GM18861 (cell line): ENCODE data around the gene ARRDC2.
"Not testable (repeated sequence)": the region's sequence is repeated elsewhere in the genome, so short reads cannot be mapped to it uniquely, and the experiment has no call there.

ENCODE experiments used
- ATAC-seq: cut with Tn5 transposase; IDR thresholded peaks from one replicate; pipeline ENCODE4 v1.9.1; 2021; ENCODE audit not compliant: unreplicated experiment

Gene ARRDC2

DNA sequence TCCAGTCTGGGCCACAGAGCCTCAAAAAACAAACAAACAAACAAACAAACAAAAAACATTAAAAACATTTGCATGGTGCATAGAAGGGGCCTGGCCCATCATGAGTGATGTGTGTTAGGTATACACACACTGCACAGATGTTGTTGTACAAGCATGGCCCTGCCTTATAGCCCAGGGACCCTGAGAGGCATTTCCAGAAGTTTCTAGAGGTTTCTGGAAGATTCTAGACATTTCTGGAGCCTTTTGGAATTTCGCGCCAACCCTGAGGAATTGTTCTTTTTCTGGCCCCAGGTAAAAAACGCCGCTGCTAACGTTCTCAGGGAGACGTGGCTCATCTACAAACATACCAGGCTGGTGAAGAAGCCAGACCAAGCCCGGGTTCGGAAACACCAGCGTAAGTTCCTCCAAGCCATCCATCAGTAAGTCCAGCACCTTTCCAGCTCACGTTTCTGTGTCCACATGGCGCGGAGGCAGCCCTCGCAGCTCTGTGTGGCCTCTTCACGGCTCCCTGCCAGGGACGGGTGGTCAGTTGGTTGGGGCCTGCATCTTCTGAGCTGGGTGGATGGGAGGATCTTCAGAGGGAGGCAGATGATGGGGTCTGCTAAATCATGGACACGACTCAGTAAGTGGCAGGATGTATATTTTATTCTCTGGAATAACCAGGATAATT is 18.4 kb upstream of the ARRDC2 start:
- no peak for ATAC-seq

DNA sequence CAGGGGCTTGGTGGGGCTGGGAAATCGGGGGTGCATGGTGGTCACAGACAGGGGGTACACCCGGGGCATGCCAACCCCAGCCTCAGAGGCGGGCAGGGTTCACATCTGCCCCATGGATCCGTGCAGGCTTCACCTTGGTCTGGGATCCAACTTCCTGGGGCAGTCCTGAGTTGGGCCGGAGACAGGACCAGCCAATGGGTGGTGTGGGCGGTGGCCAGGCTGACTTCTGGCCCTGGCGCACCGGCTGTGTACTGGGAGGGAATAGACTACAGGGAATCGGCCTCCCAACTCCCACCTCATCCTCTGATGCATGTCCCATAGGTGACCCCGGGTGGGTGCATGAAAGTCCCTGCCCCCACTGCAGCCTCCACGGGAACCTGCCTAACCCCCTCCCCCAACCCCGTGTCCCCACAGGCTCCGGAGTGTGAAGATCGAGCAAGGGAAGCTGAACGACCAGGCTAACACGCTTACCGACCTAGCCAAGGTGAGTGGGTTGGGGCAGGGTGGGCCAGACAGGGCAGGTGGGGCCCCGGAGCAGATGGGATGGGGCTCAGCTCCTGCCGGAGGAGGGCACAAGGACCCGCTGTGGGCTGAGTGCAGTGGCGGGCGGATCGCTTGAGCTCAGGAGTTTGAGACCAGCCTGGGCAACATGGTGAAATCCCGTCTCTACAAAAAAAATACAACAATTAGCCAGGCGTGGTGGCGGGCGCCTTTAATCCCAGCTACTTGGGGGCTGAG is 14.7 kb upstream of the ARRDC2 start:
- no peak for ATAC-seq

DNA sequence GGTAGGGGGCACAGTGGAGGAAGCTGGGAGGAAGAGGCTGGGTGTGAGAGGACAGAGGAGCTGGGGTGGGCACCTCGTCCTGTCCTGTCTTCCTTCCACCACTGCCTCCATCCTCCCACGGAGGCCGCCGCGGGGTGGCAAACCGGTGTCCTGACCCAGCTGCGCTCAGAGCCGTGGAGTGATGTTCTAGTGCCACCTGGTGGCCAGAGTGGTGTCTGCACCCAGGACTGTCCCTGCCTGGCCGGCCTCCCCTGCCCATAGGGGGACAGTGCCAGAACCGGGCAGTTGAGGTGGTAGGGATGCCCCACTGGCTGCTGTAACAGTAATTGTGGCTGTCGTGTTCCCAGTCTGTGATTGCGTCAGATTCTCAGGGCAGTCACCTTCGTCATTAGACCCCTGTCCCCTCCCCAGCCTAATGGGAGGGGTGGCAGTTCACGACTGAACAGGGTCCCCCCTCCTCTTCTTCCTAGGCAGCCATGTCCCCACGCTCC is 11.1 kb upstream of the ARRDC2 start:
- ATAC-seq = no peak

DNA sequence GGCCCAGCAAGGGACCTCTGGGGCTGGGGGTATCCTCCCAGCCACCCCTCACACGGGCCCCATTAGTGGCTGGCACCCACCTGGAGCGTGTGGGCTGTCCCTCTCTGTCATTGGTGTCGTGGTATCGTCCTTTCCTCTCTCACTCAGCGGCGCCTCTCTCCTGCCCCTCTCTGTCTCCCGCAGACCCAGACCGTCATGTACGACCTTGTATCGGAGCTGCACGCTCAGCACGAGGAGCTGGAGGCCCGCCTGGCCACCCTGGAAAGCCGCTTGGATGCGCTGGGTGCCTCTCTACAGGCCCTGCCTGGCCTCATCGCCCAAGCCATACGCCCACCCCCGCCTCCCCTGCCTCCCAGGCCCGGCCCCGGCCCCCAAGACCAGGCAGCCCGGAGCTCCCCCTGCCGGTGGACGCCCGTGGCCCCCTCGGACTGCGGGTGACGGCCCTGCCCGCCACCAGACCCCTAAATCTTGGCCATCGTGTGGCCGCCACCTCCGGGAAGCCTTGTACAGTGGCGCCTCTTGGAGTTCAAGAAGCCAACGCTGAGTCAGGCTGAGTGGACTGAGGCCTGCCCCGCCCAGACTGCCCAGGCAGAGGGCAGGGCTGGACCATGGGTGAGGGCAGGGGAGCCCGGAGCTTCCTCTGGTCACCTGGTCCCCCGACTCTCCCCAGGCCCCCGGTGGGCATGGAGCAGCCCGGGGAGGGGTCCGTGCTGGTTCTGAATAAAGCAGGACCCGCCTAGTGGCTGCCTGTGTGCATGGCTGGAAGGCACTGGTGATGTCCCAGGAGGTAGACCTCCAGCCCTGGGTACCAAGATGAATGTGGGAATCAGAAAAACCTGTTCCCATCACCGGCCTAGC is 9.8 kb upstream of the ARRDC2 start:
- ATAC-seq = no peak

DNA sequence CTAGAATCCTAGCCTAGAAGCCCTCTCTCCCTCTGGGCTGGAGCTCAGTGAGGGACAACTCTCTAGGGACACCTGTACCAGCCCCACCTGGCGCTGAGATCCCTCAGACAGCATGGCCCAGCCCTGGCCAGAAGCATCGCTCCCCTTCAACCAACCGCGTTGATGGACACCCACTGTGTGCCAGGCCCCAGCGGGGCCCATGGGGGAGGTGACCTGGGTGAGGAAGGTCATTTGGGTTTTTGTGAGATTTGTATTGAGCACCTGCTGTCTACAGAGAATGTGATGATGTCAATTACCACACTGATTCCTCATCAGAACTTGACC is 9.2 kb upstream of the ARRDC2 start:
- ATAC-seq = no peak

DNA sequence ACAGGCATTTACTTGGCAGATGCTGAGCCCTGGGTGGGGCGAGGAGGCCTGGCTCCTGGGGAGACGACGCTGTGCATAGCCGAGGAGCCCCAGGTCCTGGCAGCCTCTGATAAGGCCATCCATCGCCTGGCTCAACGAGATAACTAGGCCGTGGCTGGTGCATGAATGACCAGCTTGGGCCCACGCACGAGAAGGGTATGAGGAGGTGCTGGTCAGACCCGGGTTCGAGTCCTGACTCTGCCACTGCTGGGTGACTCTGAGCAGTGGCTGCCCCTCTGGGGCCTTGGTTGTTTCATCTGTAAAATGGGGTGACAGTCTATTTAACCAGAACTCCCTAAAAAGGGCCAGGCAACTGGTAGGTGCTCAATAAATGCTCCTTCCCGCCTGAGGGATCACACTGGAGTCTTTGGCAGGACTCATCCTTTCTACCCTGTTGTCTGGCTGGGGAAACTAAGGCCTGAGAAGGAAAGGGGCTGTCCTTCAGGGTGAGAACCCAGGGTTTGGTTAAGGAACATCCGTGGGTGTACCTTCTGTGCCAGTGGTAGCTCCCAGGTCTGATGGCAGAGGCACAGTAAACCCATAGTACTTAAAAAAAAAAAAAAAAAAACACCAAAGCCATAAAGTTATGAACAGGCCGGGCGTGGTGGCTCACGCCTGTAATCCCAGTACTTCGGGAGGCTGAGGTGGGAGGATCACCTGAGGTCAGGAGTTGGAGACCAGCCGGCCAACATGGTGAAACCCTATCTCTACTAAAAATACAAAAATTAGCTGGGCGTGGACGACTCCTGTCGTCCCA is 8.1 kb upstream of the ARRDC2 start:
- ATAC-seq = no peak

DNA sequence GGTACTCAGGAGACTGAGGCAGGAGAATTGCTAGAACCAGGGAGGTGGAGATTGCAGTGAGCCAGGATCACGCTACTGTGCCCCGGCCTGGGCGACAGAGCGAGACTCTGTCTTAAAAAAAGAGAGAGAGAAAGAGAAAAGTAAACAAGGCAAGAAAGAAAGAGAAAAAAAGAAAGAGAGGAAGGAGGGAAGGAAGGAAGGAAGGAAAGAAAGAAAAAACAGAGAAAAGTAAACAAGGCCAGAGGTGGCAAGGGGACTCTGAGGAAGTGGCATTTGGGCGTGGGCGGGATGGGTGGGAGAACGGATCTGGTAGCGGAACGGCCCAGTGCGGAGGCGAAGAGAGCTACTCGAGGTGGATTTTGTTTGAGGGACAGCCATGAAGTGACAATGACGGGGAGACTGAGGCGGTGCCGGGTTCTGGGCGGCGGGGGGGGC is 7.5 kb upstream of the ARRDC2 start:
- ATAC-seq = no peak

DNA sequence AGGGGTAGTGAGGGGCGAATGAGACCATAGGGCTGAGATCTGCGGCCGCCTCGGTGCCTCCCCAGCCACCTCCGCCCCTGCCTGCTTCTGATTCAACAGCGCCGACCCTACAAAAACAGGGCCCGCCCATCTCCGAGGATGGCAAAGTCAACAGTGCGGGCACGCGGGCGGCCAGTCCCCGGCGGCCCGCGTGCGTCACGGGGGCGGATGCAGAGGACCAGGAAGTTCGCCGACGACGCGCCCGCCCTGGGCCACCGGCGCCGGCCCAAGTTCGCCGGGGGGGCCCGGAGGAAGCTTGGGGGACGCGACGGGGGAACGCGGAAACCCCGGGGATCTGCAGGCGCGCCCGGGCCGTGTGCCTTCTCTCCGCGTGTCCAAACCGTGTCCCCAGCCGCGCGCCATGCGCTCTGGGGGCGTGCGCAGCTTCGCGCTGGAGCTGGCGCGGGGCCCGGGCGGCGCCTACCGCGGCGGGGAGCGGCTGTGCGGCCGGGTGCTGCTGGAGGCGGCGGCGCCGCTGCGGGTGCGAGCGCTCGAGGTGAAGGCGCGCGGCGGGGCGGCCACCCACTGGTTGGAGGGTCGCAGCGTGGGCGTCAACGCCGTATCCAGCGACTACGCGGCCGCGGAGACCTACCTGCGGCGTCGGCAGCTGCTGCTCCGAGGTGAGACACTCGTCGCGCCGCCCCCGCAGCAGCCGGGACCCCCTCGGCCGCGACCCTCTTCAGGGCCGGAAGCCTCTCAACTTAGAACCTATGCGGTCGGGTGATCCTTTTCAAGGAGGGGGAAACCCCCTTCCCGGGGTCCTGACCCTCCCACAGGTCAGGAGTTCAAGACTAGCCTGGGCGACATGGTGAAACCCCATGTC is 6.8 kb upstream of the ARRDC2 start:
- peak; percentile 54 for ATAC-seq

DNA sequence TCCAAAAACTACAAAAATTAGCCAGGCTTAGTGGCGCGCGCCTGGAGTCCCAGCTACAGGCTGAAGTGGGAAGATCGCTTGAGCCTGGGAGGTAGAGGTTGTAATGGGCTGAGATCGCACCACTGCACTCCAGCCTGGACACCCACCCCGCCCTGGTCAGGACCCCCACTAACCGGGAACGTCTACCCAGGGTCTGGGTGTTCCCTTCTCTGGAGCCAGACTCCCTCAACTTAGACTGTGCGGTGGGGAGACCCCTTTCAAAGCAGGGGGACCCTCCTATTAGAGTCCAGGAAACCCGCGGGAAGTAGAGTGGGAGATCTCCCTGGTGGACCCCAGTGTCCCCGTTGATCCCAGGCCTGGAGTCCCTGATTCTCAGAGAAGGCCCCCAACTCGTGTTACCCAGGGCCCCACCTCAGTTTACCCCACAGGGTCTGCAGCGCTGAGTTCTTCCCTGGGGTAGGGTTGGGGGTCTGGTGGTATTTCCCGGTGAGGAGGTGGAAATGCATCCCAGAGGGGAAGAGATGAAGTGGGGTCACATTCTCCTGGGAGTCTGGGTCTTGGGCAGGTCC is 6.1 kb upstream of the ARRDC2 start:
- no peak for ATAC-seq

DNA sequence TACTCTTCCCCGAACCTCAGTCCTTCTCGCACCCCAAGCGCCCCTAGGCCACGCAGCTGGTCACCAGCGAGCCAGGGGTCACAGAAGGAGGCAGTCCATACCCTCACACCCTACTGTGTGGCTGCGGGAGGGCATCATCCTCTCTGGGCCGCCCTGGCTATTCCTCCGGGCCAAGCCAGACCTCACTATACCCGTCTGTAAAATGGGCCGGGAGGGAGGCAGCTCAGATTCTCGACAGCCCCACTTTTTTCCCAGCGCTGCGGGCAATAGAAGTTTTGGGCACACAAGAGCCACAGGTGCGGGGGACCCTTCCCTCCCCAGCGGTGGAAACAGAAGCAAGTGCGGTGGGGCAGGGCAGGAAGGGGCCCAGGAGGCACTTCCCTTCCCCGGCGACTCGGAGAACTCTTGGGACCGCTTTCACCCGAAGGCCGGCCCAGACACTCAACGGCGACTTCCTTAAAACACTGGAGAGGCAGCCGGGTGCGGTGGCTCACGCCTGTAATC is 5.6 kb upstream of the ARRDC2 start:
- no peak for ATAC-seq

DNA sequence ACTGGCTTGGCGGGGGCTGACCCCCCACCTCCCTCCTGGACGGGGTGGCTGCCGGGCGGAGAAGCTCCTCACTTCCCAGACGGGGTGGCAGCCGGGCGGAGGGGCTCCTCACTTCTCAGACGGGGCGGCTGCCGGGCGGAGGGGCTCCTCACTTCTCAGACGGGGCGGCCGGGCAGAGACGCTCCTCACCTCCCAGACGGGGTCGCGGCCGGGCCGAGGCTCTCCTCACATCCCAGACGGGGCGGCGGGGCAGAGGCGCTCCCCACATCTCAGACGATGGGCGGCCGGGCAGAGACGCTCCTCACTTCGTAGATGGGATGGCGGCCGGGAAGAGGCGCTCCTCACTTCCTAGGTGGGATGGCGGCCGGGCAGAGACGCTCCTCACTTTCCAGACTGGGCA is 2.2 kb upstream of the ARRDC2 start:
- ATAC-seq = not testable (repeated sequence)

DNA sequence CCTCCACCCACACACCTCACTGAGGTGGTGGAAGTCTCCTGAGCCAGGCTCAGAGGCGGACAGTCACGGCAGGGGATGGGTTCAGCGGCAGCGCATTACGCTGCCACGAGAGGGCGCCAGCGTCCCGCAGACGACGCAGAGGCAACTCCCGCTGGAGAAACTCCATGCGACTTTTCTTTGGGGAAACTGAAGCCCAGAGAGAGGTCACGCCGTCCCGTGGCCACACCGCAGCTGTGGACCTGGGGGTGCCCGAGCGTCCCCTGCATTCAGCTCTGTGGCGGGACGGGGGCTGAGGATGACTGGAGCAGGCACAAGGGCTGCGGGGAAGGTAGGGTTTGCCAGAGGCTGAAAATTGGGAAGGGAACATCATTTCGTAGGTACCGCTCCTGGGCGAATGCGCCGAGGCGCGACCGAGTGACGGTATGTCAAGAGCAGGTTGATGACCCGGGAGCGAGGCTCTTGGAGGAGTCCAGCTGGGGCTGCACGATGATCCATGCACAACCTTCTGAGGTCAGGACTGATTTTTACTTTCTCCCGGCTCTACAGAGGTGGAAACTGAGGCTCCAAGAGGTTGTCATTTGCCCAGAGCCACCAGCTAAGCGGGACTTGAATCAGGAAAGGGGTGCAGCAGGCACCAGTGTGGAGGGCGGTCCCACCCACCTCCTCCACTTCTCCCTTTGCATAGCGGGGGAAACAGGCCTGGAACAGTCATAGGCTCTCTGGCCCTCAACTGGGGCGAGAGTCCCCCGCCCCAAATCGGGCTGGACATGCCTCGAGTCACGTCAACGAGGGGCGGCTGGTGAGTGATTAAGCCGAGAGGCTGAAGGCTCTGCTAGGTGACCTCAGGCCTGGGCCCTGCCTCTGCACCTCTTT is 690 bp upstream of the ARRDC2 start:
- ATAC-seq = peak; percentile 68

DNA sequence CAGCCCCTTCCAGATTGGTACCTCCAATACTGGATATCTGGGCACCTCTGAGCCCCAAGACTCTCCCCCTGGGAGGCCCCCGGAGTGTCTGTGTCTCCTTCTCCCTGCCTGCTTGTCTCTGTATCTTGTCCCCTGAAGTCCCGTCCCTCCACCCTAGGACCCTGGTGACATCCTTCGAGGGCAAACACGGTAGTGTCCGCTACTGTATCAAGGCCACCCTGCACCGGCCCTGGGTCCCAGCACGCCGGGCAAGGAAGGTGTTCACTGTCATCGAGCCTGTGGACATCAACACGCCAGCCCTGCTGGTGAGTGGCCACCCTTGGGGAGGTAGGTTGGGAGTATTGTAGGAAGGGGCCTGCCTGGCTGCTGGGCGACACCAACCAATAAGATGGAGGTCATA is 844 bp downstream of the ARRDC2 start:
- no peak for ATAC-seq

DNA sequence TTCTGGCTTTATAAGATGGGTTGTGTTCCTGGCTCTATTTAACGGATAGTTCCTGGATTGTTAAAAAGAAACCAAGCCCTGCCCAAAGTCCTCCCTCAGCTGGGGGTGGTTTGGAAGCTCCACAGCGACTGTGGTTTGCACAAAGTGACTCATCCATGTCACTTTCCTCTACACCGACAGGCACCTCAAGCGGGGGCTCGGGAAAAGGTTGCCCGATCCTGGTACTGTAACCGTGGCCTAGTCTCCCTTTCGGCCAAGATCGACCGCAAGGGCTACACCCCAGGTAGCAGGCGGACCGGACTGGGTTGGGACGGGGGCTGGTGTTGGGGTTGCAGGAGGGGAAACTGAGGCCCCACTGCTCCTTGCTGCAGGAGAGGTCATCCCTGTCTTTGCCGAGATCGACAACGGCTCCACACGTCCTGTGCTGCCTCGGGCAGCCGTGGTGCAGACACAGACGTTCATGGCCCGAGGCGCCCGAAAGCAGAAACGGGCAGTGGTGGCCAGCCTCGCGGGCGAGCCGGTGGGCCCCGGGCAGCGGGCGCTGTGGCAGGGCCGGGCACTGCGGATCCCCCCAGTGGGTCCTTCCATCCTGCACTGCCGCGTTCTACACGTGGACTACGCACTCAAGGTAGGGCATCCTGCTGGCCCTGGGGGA is 1.6 kb downstream of the ARRDC2 start:
- no peak for ATAC-seq

DNA sequence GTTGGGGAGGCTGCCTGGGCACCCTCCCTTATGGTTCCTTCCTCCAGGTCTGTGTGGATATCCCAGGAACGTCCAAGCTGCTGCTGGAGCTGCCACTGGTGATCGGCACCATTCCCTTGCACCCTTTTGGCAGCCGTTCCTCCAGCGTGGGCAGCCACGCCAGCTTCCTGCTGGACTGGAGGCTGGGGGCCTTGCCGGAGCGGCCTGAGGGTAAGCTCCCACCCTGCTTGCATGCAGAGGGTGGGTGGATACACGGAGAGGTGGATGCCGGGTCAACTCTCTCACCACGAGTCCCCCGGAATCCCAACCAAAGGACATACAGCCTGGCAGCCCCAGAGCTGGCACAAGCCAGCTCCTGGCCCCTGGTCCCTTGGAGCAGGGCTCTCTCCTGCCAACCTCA is 2.2 kb downstream of the ARRDC2 start:
- ATAC-seq = no peak

DNA sequence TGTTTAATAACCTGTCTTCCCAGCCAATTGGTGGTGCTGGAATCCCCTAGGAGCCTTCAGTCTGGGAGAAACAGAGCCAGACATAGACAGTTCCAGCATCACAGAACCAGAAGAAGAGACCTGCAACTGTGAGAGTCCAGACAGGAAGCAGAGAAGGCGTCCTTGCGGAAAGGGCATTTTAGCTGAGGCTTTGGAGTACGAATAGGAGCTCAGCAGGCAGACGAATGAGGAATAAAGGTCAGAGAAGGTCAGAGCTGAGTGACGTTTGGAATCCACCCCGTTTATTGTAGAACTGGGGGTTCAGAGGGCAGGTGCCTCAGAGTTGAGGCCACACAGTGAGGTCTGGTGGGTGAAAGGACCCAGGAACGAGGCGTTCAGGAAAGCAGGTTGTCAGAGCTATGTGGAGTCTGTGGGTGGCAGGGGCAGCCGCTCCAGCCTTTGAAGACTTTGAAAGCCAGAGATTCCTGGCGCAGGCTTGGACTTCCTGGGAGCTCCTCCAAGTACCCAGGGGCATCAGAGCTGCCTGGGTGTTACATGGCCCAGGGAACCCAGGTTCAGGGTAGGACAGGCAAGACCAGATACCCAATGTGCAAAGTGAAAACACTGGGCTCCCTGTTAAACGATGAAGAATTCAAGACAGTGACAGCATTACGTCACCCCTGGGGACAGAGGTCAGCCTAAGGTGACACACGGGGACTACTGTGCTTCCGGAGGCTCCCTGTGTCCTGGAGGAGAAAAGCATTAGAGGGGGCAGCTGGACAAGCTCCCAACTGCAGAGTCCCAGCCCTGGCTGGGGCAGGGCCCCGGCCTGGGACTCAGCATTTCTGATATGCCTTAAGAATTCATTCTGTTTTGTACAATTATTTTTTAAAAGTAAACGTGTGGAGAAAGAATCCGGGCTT is 5.5 kb downstream of the ARRDC2 start:
- ATAC-seq = no peak

DNA sequence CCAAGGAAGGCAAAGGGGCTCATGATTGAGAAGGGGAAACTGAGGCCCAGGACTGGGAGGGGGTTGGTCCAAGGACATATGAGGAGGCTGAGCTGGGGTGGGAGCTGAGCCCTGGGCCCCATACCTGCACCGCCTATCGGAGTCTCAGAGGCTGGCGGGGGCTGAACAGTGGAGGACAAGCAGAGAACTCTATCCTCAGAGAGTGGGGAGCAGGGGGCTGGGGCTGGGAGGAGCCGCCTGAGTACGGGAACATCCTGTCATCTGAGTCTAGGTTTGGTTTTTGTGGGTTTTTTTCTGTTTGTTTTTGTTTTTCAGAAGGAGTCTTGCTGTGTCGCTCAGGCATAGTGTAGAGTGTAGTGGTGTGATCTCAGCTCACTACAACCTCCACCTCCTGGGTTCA is 6.2 kb downstream of the ARRDC2 start:
- ATAC-seq = no peak
